NCI-H526 (cell line): Measurements from ENCODE around the gene JADE1.
A peak's percentile ranks its signal among the peaks of the same experiment; 100 is the strongest.

ENCODE experiments used
- DNase-seq, 2 experiments: peaks; one replicate each; lab custom pipeline; 2025; lab: John Stamatoyannopoulos, UW

Gene JADE1

DNA sequence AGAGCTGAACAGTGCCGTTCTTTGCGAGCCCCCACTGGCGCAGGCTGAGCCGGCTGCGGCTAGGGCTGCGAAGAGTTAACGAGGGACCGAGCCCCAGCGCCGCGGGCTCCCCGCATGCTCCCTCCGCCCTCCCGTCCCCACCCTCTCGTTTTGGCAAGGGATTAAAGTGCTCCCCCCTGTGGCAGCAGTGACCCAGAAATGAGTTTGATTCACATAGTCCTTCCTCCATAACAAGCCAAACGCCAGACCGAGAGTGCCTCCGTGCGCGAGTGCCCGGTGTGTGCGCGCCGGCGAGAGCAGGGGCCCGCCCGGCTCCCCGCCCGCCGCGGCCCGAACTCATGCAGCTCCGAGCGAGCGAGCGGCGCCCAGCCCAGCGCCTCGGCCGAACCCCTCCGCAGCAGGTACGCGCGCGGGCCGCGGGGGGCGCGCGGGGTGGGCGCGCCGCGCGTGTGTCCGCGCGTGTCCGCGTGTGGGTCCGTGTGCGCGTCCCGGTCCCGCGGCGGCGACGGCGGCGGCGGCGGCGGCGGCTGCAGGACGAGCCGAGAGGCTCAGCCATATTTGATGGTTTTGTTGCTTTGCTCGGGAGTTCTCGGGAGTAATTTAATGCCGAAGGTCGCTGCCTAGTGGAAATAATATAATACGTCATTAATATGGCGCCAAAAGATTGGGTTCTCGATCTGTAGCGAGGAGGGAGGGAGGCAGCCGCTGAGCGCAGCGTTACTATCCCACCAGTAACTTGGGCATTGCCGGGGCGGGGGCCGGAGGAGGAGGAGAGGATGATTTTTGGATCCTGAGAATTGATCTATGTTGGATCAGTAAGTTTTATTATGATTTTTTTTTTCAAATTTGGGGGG lies at the start of gene JADE1:
JADE1 (plus strand) TSS at position 224 of the 854 bp plus-strand sequence. CDS start 22,059 bp downstream, outside the sequence.
- peak; percentile 91 to 97 for DNase-seq

DNA sequence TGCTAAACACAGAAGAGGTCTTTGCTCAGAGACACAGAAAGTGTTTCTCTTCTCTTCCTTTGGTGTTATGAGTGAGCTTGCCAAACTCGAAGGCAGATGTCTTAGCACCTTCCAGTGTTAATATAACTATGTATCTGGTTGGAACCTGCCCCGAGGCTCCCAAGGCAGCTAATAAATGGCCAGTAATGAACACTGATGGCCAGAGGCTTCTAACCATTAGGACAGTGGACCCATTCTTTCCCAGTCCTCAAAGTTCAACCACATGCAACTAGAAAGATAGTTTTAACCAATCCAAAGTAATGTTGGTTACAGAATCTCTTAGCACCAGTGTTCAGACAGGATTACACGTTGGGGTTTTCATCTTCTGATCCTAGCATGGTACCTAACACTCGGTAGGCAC lies 42.7 kb upstream of the JADE1 start:
- no peak for DNase-seq

DNA sequence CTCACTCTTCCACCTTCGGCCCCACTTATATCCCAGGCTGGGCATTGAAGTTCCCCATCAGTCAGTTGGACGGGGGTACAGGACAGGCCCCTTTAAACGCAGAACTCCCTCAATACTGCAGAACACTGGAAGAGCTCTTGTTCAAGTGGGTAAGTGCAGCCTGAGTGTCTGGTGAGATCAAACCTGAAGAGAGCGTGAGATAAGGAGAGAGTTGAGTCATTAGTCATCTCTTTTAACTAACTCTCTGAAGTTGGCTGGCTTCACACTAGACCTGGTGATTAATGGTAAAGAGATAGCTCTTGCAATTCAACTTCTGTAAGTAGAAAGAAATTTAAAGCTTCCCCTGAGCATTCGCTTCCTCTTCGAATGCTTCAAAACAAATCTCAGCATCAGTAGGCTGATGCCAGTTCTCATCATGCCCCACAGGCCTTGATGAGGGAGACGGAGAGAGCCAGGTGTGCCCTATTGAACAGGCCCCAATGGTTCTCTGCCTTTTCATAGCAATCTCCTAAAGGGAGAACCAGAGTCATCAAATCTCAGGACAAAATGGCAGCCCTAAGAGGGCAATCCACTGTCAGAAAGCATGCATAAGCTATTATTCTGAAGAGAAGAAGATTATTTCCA lies 41.0 kb upstream of the JADE1 start:
- DNase-seq: no peak

DNA sequence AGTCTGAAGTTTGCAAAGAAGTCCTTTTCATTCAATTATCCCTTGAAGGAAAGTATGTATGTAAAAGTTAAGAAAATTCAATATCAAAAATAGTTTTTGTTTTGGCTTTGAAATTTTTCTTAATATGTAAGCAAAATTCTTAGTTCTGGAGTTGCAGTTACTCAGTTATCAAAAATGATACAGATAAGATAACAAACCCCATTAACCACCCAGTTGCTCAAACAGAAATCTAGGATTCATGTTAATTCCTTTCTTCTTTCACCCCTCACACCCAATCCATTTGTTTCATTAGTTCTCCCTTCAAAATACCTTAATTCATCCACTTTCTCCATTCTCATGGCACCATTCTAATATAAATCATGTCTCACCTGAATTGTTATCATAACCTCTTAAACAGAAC lies 40.5 kb upstream of the JADE1 start:
- DNase-seq: no peak

DNA sequence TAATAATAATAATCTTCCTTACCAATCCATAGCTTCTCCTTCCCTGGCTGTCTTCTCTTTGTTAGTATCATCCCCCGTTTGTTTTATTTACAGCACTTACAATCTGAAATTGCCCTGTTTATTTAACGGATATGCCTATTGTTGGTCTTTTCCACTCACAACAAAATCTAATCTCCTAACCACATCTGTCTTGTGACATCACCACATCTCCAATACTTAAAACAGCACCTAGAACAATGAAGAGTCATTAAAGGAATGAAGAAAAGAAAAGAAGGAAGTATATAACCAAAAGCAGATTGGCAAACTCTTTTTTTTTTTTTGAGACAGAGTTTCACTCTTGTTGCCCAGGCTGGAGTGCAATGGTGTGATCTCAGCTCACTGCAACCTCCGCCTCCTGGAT lies 38.7 kb upstream of the JADE1 start:
- DNase-seq: no peak

DNA sequence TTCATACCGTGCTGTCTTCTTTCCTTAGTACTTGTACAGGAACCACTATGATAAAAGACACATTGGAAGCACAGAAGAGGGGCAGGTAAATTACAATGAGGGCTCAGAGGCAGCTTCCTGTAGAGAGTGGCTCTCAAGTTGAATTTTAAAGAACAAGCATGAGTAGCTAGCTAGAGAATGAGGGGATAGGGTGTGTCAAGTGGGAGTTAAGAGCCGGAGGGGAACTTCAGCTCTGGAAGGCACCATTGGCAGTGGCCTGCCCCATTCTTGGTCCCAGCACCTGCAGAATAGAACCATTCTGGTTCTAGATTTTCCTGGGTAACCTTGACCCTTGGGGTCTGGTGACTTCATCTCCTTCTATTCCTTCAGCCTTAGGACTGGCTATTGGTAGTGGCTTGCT lies 34.0 kb upstream of the JADE1 start:
- DNase-seq: no peak

DNA sequence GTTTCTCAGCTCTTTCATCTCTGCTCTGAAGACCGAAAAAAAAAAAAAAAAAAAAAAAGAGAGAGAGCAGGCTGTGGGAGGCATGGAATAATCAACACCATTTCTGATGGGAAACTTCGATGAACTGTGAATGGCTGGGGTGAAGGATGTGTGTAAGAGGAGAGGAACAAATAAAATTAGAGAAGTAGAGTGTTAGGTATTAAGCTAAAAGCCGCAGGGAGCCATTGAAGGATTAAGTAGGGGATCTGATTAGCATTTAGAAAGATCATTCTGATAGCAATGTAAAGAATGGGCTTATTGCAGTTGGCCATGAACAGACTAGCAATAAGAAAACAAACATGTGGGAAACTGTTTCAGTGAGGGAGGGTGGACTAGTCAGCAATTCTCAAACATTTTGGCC lies 33.6 kb upstream of the JADE1 start:
- DNase-seq: no peak

DNA sequence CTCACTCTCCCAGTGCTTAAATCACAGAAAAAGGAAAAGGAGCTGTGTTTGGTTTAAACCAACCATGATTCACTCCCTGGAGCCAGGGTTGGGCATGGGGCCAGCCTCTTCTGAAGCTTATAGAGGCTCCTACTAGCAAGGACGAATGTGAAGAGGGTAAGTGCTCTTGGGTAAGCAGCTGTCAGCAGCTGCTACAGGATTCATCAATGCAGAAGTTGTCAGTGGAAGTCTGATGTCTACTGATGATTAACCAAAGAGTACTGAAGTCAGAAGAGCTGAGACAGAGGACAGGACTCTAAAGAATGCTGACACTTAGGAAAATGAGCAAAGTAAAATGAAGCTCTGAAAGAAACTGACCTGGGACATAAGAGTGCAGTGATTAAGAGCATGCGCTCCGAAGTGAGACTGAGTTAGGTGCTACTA lies 32.7 kb upstream of the JADE1 start:
- no peak for DNase-seq

DNA sequence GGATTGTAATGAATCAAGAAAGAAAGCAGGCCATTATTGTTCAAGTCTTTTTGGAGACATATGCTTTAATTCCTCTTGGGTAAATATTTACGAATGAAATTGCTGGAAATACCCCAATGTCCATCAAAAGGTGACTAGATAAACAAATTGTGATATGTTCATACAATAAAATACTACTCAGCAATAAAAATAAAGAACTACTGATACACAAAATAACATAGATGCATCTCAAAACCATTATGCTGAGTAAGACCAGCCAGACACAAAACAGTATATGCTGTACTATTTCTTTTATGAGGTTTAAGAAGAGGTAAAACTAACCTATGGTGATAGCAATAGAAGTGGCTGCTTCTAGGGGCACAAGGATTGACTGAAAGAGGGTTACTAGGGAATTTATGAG lies 28.8 kb upstream of the JADE1 start:
- no peak for DNase-seq

DNA sequence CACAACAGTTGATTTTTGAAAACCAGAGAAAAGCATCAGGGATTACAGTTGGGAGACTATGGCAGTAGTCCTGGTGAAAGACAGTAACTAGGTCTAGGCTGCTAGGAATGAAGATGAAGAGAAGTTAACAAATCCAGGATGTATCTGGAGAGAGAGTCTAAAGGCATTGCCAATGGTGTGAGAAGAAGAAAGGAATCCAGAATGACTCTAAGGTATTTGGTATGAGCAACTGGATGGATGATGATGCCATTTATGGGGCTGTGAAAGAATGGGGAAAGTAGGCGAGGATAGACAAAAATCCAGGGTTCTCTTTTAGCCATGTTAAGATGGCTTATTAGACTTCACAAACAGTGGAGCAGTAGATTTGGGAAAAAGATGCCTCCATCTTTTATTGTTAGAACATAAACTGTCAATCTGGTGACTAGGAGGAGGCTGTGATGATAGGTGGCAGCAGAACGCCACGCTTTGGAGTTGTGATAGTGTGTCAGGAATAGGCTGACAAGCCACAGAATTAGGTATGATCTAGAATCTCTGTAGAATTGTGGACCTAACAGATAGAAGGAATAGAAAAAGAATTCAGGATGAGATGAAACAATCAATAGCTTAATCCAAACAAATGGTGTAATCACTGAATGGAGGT lies 27.3 kb upstream of the JADE1 start:
- peak; percentile 8 to 38 for DNase-seq

DNA sequence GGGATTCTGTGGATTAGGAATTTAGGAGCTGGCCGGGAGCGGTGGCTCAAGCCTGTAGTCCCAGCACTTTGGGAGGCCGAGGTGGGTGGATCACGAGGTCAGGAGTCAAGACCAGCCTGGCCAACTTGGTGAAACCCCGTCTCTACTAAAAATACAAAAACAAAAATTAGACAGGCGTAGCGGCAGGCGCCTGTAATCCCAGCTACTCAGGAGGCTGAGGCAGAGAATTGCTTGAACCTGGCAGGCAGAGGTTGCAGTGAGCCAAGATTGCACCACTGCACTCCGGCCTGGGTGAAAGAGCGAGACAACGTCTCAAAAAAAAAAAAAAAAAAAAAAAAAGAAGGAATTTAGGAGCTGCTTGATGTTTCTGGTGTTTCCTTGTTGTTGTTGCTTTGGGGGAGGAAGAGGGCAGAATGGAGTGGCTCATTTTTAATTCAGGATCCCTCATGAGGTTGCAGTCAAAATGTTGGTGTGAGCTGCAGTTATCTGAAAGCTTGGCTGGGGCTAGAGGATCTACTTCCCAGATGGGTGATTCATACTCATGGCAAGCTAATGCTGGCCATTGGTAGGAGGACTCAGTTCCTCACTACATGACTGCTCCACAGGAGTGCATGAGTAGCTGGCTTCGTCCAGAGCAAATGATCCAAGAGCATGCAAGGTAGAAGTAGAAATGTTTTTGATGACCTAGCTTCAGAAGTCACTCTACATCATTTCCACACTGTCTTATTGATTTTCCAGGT lies 26.5 kb upstream of the JADE1 start:
- no peak for DNase-seq

DNA sequence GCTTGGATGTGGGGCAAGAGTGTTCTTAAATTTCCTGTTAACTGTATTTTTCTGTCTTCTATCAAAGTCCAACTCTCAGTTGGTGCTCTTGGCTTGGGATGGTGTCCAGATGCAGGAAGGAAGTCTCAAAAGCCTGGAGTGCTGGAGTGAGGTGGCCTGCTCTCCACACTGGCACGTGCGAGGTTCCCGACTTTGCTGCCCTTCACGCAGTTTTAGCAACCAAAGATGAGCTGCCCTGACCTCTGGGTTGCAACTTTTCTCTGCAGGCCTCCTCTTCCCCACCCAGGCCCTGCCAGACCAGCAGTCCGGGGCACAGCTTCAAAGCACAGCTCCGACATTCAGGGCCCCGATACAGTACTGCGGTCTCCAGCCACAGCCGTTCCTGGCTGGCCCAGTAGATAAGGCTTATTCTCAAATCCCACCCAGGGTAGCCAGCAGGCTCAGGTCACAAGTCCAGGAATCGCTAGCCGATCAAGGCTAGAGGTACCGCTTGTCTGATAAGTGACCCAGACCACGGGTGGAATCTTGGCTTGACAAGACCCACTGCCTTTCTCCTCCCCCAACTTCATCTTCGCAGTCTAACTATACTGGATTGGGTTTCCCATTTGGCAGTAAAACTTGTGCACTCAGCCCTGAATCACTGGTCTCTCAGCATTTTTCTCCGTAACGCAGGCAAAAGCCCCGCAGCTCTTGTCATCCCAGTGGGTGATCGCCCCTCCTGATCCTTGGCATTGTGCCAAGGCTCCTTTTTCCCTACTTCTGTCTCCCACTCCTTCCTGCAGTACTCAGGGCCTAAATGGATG lies 21.8 kb upstream of the JADE1 start:
- no peak for DNase-seq

DNA sequence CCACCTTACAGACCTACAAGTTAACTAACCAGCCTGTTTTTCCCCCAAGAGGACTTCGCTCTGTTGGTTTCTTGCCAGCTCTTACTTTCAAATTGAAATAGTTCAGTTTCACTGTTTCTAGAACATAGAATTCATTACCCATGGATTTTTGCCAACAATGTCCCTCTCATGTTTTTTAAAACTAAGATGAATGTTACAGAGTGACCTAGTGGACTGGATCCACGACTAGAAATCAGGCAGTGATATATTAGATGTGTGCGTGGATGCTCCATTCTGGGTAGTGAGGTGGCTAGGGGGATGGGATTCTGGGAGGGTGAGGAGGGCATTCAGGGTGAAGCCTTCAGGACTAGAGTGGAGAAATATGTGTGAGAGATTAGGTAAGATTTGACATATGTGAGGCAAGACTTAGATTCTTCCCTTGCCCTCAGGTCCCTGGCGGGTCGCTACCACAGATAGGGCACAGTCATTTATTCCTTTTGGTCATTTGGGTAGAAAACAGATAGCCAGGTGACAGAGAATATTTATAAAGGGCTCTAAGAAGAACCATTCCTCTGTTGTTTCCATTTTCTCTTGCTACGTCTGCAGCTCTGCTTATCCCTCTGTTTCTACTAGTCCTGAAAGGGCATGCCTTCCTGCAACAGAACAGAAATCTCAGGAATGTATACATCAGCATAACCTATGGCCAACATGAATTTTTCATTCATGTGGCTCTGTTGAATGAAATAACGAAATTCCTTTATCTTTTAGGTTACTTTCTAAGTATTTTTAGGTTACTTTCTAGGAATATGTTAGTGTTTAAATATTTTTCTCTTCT lies 15.4 kb upstream of the JADE1 start:
- DNase-seq: no peak

DNA sequence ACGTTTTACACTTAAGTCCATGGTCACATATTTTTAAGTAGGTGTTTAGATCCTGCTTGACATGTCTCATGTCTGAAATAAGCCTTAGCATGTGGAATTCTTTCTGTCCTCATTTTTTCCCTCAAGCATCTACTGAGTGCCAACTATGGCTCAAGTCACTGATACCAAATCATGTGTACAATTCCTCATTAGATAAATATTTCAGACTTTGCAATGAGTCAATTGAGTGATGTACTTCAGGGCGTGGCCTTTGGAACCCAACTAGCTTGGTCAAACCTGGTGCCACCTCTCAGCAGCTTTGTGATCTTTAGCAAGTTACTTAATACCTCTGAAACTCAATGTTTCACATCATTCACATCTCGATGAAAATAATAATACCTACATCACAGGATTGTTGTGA lies 12.6 kb upstream of the JADE1 start:
- no peak for DNase-seq

DNA sequence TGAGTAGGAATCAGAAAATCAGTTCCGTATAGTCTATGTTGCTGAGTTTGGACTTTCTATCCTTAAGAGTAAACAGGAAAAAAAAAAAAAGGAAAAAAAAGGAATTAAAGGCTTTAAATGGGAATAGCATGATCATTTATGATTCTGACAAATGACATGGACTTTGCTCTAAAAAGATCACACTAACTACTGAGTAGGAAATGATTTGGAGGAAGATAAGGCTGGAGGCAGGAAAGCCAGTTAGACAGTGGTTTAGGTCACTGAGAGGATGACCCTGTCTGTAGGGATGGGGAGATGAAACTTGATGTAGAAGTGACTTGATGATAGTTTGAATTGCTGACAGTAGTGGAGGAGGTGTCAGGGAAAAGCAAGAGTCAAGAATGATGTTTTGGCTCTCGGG lies 9.2 kb upstream of the JADE1 start:
- no peak for DNase-seq

DNA sequence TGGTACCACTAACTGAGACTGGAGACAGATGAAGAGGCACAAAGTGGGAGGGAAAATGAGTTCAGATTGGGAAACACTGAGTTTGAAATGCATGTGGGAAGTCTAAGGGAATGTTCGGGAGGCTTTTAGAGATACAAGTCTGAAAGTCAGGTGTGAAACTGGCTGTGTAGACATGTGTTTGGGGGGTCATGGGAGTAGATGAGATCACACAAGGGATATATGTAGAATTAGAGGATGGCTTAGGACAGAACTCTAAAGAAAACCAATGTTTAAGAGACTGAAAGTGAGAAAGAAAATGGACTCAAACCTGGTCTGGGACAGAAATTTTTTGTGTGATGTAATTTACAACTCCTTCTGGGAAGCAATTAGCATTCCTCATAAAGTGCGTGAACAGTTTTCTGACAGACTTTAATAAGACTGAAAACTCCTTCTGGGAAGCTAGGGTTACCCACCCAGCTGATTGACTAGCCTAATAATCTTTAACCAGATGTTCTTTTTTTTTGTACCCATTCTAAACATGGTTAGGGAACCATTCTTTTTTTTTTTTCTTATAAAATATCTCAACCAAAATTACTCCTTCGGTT lies 8.7 kb upstream of the JADE1 start:
- DNase-seq: no peak

DNA sequence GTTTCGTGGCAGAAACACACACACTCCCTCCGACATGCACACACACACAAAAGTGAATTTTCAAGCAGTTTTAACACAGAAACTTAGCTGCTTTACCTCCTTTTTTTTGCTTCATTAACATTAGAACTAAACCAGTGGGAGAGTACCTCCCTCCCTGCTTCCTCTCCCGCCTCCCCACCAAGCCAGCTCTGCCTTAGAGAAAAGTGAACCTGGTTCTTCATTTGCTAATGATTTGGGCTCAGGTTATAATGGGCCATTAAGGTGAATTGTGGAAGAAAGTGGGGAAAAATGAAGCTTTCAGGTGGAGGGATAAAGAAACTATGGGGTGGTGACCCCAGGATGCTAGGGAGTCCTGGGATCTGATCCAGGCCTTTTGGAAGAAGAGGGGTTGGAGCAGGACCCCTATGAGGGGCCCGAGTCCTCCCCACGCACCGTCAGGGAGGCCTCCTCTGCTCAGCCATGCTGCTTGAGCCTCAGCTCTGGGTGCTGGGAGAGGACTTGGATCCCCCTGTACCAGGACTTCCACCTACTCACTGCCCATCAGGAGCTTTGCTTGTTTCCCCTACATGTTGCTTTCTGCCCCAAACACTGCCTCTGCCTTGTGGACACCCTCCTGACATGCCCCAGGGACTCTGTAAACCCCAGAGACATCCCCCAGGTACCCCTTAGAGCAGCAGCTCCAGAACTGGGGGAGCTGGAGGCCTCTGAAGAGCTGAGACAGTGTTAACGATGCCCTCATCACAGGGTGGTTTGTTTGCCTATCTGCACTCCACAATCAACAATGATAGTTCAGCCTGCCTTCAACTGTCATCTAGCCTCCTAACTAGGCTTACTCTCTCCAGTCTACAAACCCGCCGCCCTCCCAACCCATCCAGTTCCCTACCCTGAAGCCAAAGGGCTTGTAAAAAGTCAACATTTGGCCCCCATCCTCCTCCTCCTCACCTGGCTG lies 6.5 kb upstream of the JADE1 start:
- DNase-seq: no peak

DNA sequence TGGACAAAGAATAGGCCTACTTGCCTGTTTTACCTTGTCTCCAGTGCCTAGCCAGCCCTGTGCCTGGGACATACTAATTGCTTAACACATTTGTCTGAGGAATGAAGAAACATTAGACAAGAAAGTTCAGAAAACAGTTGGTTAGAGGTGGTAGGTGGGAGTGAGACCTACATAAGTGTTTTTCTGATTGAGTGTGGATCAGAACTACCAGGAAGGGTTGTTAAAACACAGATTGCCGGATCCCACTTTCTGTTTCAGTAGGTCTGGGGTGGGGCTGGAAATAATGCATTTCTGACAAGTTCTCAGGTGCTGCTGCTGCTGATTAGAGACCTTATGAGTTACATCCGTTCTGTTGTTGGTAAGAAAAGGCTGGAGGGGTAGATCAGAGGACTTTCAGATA lies 5.7 kb upstream of the JADE1 start:
- DNase-seq: no peak

DNA sequence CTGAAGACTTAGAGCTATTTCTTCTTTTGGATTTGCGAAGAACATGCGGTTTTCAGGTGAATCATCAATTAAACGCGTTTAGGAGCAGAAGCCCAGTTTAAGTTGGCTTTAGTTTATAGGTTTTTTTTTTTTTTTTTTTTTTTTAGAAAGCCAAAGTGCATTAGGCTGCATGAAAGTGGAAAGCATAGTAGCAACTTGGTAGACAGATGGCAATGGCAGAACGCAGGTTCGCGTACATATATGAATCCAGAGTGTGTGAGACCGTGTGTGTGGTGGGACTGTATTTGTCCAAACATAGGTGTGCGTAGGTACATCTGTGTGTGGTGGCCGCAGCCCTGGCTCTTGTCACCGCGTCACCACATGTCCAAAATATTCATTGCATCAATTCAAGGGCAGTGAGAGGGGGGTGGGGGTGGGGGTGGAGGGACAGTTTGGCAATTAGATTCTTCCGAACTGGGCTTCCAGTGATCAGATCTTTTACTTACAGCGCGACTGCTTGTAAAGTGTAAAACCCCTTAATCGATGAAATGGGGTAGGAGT lies 901 bp downstream of the JADE1 start:
- DNase-seq: peak; percentile 23 to 63
